K562 (cell line): ENCODE results near the gene CTXND1. TPM values are rescaled to one million over a fixed set of nuclear protein-coding genes. Genes with fewer than 3 reads are reported as not detected.

Experiments
- ATAC-seq: fragments of 200-7000 bp; cut with Tn5 transposase; 3 replicates; pipeline ENCODE4 v1.9.1; 2020; ENCODE audit warnings: moderate library complexity
- BruUV-seq: library from RNA; stranded (reverse); fragments of 400-500 nt; replicated peaks from 2 replicates; lab custom pipeline; 2021; lab: Mats Ljungman, UMichigan
- CTCF ChIA-PET: fragments of 300-600 bp; formaldehyde crosslinking; extraction: SDS; loops from one replicate; lab custom pipeline; 2021; ENCODE audit warnings: low intra/inter-chr PET ratio; lab: Yijun Ruan, JAX
- POLR2A ChIA-PET: fragments of 300-600, 350-650 bp; sonication (Branson Sonifier 250); formaldehyde crosslinking; extraction: SDS; loops from one replicate; lab custom pipeline; 2021; ENCODE audit warnings: antibody characterized with exemption, inconsistent platforms; lab: Yijun Ruan, JAX
- DNase-seq, 4 experiments: peaks; one replicate each; pipeline versions ENCODE4 v3.0.0 to v3.0.0-alpha.2; 2011 to 2018; ENCODE audit warnings: low spot score in 3 of 4, mixed read lengths in 3 of 4; ENCODE audit errors: extremely low read depth in 1 of 4
- FAIRE-seq: peaks from 2 replicates; lab custom pipeline; 2011; peaks lifted over from hg19 to GRCh38; lab: Jason Lieb, UNC
- H2AFZ ChIP-seq: 2 replicates; pipeline ENCODE4 v1.6.0; 2011; ENCODE audit warnings: low read depth, low read length, control low read depth, inconsistent platforms
- H3K27ac ChIP-seq: fragments of 200-600 bp; 3 replicates; pipeline ENCODE4 v1.8.0; 2011; ENCODE audit warnings: low read depth, mild to moderate bottlenecking, control low read depth, inconsistent platforms, low read length, moderate library complexity, mixed read lengths; ENCODE audit errors: extremely low read depth
- H3K27me3 ChIP-seq, 2 experiments: fragments of 300-600 bp in 1 of 2; 2 replicates in 1 of 2; 3 replicates in 1 of 2; pipeline versions ENCODE4 v1.6.0 to v1.8.0; 2011; ENCODE audit warnings: inconsistent platforms in 2 of 2, low read length in 2 of 2, mild to moderate bottlenecking in 1 of 2, mixed read lengths in 1 of 2, moderate library complexity in 1 of 2; ENCODE audit not compliant: control insufficient read depth in 2 of 2, insufficient read depth in 2 of 2
- H3K36me3 ChIP-seq: fragments of 300-600 bp; 3 replicates; pipeline ENCODE4 v1.8.0; 2011; ENCODE audit warnings: mild to moderate bottlenecking, low read length, inconsistent platforms; ENCODE audit not compliant: control insufficient read depth, insufficient read depth
- H3K4me1 ChIP-seq, 2 experiments: fragments of 200-600 bp in 1 of 2; replicated peaks in 1 of 2; 2 replicates in 1 of 2; 3 replicates in 1 of 2; pipeline versions ENCODE4 v1.5.1 to v1.8.0; 2011; ENCODE audit warnings: inconsistent platforms in 2 of 2, low read length in 2 of 2, mild to moderate bottlenecking in 1 of 2, mixed read lengths in 1 of 2, moderate library complexity in 1 of 2; ENCODE audit not compliant: control insufficient read depth in 2 of 2, insufficient read depth in 2 of 2
- H3K4me2 ChIP-seq: 2 replicates; pipeline ENCODE4 v1.6.1; 2011; ENCODE audit warnings: low read length, control low read depth, inconsistent platforms, mixed read lengths; ENCODE audit not compliant: insufficient read depth
- H3K4me3 ChIP-seq: fragments of 200-600 bp; sonication (generic), shearing (Covaris generic); 2 replicates; pipeline ENCODE4 v1.5.1; 2016; ENCODE audit warnings: control low read depth, inconsistent platforms
- H3K79me2 ChIP-seq: fragments of 200-600 bp; 3 replicates; pipeline ENCODE4 v1.8.0; 2011; ENCODE audit warnings: low read length, inconsistent platforms; ENCODE audit not compliant: control insufficient read depth, insufficient read depth
- H3K9ac ChIP-seq, 2 experiments: 2 replicates each; pipeline versions ENCODE4 v1.6.0 to v1.6.1; 2011; ENCODE audit warnings: low read depth in 2 of 2, low read length in 2 of 2, control low read depth in 1 of 2, inconsistent platforms in 1 of 2, mild to moderate bottlenecking in 1 of 2, mixed read lengths in 1 of 2; ENCODE audit not compliant: insufficient read depth in 1 of 2
- H3K9me1 ChIP-seq: one replicate; pipeline ENCODE4 v1.6.0; 2011; ENCODE audit warnings: inconsistent platforms, mild to moderate bottlenecking, low read length, moderate library complexity; ENCODE audit not compliant: control insufficient read depth, insufficient read depth
- H3K9me3 ChIP-seq: replicated peaks from 2 replicates; pipeline ENCODE4 v1.5.1; 2011; ENCODE audit warnings: low read depth, low read length, inconsistent platforms; ENCODE audit not compliant: control insufficient read depth, insufficient read depth
- H4K20me1 ChIP-seq: replicated peaks from 2 replicates; pipeline ENCODE4 v1.6.1; 2011; ENCODE audit warnings: low read length, inconsistent platforms, mixed read lengths; ENCODE audit not compliant: control insufficient read depth, insufficient read depth
- EP300 ChIP-seq: IDR thresholded peaks from 2 replicates; pipeline ENCODE4 v1.6.1; 2012; ENCODE audit warnings: low read length, improper control_type of control experiment
- KLF16 ChIP-seq: IDR thresholded peaks from 2 replicates; pipeline ENCODE4 v1.6.1; 2016; ENCODE audit warnings: antibody characterized with exemption
- MCM3 ChIP-seq: fragments of 450-650 bp; IDR thresholded peaks from 2 replicates; pipeline ENCODE4 v1.6.1; 2016
- MXI1 ChIP-seq: IDR thresholded peaks from 2 replicates; pipeline ENCODE4 v1.6.1; 2011; ENCODE audit warnings: low read depth, mild to moderate bottlenecking, improper control_type of control experiment, low read length
- NFRKB ChIP-seq: fragments of 450-650 bp; IDR thresholded peaks from 2 replicates; pipeline ENCODE4 v1.6.1; 2016; ENCODE audit warnings: low read depth
- POLR2G ChIP-seq: fragments of 200-400 bp; formaldehyde crosslinking; IDR thresholded peaks from 2 replicates; pipeline ENCODE4 v1.6.1; 2017; ENCODE audit warnings: low read depth, mild to moderate bottlenecking, antibody characterized with exemption, low read length, moderate library complexity
- PTRF ChIP-seq: fragments of 450-650 bp; IDR thresholded peaks from 2 replicates; pipeline ENCODE4 v1.6.1; 2016; ENCODE audit warnings: mild to moderate bottlenecking, missing genetic modification characterization, missing compliant biosample characterization
- TBP ChIP-seq: optimal IDR thresholded peaks from 2 replicates; pipeline ENCODE3; 2011; ENCODE audit warnings: low read depth, low read length, improper control_type of control experiment
- TRIM28 ChIP-seq: fragments of 450-650 bp; IDR thresholded peaks from 2 replicates; pipeline ENCODE4 v1.6.1; 2017
- WHSC1 ChIP-seq: IDR thresholded peaks from one replicate; pipeline ENCODE4 v1.6.1; 2012; ENCODE audit warnings: low read length, control low read depth, inconsistent platforms
- ZNF3 ChIP-seq: fragments of 250-450 bp; sonication (Bioruptor Pico); IDR thresholded peaks from 2 replicates; pipeline ENCODE4 v1.5.0; 2021; ENCODE audit warnings: mild to moderate bottlenecking, moderate library complexity
- WGBS: fragments of 100-300 bp; shearing (Covaris generic); methylation state at CpG from one replicate; pipeline ENCODE4 v1.1.6; 2016; ENCODE audit warnings: low coverage, mixed read lengths; ENCODE audit not compliant: insufficient coverage; ENCODE audit errors: missing lambda C conversion rate; 5-methylcytosine and 5-hydroxymethylcytosine counted together
- in situ Hi-C: fragments of 300-500 bp; cut with MboI; formaldehyde crosslinking; loops from 4 replicates; pipeline ENCODE4 v1.15.0; 2018; ENCODE audit warnings: inconsistent platforms, mixed read lengths
- intact Hi-C: fragments of 100-400 bp; cut with micrococcal nuclease; formaldehyde crosslinking; loops from 2 replicates; pipeline ENCODE4 v1.14.2; 2022
- polyA plus RNA-seq, 8 experiments: library from polyadenylated mRNA; depleted of rRNA in 4 of 8; stranded (reverse) in 5 of 8; unstranded in 3 of 8; fragments of >200 nt; fragmentation: Nextera tagmentation in 2 of 8; fragmentation: Illumina TruSeq in 1 of 8; extraction: Ambion mirVana in 2 of 8; extraction: Trizol in 1 of 8; gene quantifications; 2 replicates each; pipeline versions ENCODE4 v1.2.1 to v1.2.3, GENCODE V29; 2011 to 2014; ENCODE audit warnings: inconsistent platforms in 1 of 8, missing spikeins in 1 of 8
- total RNA-seq, 7 experiments: library from RNA; depleted of rRNA in 6 of 7; stranded (reverse); fragments of >200 nt in 6 of 7; fragmentation: Illumina TruSeq in 2 of 7; extraction: Trizol in 2 of 7; gene quantifications; 2 replicates each; pipeline versions ENCODE4 v1.2.1 to v1.2.3, GENCODE V29; 2011 to 2021; ENCODE audit warnings: low replicate concordance in 1 of 7
- TF ChIP-seq, protein P1 (sequence below): fragments of 450-650 bp; IDR thresholded peaks from 2 replicates; pipeline ENCODE4 v1.6.1; 2016; ENCODE audit warnings: low read depth, mild to moderate bottlenecking, moderate library complexity
- TF ChIP-seq, protein P2 (sequence below): fragments of 250-450 bp; sonication (Bioruptor Pico); IDR thresholded peaks from 2 replicates; pipeline ENCODE4 v1.8.0; 2021; ENCODE audit warnings: moderate library complexity, mild to moderate bottlenecking, inconsistent platforms
- TF ChIP-seq, protein P3 (sequence below): fragments of 250-450 bp; sonication (Bioruptor Pico); IDR thresholded peaks from 2 replicates; pipeline ENCODE4 v1.6.1; 2021; ENCODE audit warnings: mild to moderate bottlenecking

The CTXND1 gene
- total and polyA plus RNA-seq, 9 of the 15 experiments (the other 6 are each of a cell fraction or from before 2014, with no cell fraction given), result 0.04 TPM; not detected in 7

DNA sequence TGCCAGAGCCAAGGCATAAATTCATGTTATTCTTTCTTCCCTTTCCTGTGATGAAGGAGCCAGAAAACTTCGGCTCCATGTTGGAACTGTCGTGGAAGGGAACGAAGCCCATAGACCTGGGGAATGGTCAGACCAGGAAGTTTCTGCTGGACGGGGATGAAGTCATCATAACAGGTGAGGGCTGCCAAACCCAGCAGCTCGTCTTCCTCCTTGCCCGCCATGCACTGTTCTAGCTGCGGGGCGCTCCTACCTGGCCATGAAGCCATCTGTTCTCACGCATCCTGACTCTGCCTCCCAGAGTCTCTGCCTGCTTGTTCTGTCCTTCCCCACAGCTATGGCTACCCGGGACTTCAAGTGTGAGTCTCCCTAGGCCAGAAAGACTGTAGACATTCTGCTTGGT, 71.0 kb downstream of the CTXND1 start:
- ChIA-PET POLR2A (no interaction called here), CTCF (no interaction called here)
- no peaks in the 10 kb centered on the region for H3K4me1 ChIP-seq
- H3K9me1 ChIP-seq, result no peaks in the 10 kb centered on the region
- ATAC-seq, result no peak
- 91% methylated on average over 10 of the region's 10 CpGs for WGBS
- H3K27me3 ChIP-seq, result no peaks in the 10 kb centered on the region
- no peak overlapping the region for H3K4me2 ChIP-seq
- no peak overlapping the region for H3K4me3 ChIP-seq
- FAIRE-seq, result no peak
- H3K36me3 ChIP-seq, result peaks cover 96% of the 10 kb centered on the region; the same call in 2 of the 3 replicates
- no TSS peak for BruUV-seq
- no peak overlapping the region for H2AFZ ChIP-seq
- in situ Hi-C loops (no loop called here), intact Hi-C loops (no loop called here)
- no peaks in the 10 kb centered on the region for H4K20me1 ChIP-seq
- no peaks in the 10 kb centered on the region for H3K9me3 ChIP-seq
- H3K79me2 ChIP-seq, result no peaks in the 10 kb centered on the region
- no peak overlapping the region for H3K27ac ChIP-seq
- no peak overlapping the region for H3K9ac ChIP-seq
- TF ChIP-seq MXI1 (no peak), MCM3 (no peak), ZNF3 (CRISPR knock-in tag) (no peak), POLR2G (no peak), TRIM28 (no peak), EP300 (no peak), NFRKB (no peak), PTRF (tag) (no peak), KLF16 (no peak), WHSC1 (no peak), TBP (no peak)
- TF ChIP-seq, protein P1, sequence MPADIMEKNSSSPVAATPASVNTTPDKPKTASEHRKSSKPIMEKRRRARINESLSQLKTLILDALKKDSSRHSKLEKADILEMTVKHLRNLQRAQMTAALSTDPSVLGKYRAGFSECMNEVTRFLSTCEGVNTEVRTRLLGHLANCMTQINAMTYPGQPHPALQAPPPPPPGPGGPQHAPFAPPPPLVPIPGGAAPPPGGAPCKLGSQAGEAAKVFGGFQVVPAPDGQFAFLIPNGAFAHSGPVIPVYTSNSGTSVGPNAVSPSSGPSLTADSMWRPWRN, result no peak
- TF ChIP-seq, protein P2, sequence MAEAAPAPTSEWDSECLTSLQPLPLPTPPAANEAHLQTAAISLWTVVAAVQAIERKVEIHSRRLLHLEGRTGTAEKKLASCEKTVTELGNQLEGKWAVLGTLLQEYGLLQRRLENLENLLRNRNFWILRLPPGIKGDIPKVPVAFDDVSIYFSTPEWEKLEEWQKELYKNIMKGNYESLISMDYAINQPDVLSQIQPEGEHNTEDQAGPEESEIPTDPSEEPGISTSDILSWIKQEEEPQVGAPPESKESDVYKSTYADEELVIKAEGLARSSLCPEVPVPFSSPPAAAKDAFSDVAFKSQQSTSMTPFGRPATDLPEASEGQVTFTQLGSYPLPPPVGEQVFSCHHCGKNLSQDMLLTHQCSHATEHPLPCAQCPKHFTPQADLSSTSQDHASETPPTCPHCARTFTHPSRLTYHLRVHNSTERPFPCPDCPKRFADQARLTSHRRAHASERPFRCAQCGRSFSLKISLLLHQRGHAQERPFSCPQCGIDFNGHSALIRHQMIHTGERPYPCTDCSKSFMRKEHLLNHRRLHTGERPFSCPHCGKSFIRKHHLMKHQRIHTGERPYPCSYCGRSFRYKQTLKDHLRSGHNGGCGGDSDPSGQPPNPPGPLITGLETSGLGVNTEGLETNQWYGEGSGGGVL (CRISPR knock-in tag), result no peak
- TF ChIP-seq, protein P3, sequence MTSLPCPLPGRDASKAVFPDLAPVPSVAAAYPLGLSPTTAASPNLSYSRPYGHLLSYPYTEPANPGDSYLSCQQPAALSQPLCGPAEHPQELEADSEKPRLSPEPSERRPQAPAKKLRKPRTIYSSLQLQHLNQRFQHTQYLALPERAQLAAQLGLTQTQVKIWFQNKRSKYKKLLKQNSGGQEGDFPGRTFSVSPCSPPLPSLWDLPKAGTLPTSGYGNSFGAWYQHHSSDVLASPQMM (CRISPR knock-in tag), result no peak
- DNase-seq, result no peak
